ENCODE data around the gene KLKB1.
"Not testable (repeated sequence)": the region's sequence is repeated elsewhere in the genome, so short reads cannot be mapped to it uniquely, and the experiment has no call there.

The KLKB1 gene

DNA sequence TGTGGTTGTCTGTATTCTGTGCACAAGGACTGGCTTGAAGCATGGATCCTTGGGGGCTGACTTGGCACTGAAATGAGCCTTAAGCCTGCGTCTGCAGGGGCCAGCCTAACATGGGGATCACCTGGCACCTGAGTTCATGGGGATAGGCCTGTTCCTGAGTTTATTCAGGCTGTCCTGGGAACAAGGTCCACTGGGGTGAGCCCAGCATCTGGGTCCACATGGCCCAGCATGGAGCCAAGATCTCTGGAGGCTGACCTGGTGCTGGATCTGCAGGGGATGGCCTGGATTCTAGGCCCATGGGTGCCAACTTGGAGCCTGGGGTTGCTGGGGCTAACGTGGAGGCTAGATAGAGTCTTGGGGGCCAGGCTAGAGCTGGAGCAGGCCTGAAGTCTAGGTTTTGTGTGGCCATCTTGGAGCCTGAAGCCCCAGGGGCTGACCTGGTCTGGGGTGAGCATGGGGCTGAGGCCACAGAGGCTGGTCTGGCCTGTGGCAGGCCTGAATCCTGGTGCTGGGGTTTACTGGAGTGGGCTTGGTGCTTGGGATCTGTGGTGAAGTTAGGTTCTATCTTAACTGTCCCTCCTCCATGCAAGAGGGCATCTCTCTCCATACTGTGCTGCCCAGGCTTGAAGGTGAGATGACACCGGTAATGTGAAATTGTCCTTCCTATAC lies 652 bp upstream of the KLKB1 start:
- no peak for DNase-seq (ENCODE audit: low read depth in 3 of 3)

DNA sequence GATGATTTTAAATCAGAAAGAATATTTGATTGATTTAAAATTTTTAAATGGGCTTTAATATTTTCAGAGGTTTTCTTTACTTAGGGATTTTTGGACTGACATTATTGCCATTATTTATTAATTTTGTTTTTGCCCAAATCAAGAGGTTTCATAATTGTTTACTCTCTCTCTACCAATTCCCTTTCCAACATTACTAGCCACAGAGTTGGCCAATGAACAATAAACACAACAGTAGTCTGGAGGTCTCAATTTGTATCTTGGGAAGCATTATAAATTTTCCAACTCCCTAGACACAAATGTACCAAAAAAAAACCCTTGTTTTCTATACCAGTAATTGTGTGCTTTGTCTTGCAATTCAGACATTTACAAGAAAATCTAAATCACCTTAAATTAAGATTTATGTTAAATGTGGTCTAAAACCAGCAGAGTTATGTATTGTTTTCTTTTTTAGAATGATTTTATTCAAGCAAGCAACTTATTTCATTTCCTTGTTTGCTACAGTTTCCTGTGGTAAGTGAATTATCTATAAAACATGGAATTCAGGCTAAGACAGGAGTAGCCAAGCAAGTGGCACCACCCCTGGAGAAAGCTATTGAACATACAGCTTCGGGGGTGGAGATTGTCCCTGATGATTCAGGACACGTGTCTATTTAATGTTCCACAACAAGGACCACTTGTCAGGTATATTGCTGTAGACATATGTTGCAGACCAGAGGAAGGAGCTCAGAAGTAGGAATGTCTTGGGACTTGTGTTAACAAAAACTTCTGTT lies 622 bp downstream of the KLKB1 start:
- no peak for DNase-seq (ENCODE audit: low read depth in 3 of 3)

DNA sequence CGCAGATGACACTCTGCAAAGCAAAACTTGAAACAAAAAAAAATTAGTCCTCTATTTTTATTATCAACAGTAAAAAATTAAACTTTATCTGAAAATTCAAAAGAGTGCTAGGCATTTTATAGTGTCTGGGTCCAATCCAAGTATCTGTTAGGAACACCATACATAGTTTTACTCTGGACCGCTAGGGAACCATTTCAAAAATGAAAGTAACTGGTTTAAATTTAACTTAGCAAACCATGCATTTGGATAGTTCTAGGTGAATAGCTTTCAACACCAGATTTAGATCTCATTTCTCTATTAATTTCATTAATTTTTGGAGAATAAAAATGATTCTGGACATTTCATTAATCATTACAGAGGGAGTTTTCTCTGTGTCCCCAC lies 1.2 kb downstream of the KLKB1 start:
- no peak for DNase-seq (ENCODE audit: low read depth in 3 of 3)

DNA sequence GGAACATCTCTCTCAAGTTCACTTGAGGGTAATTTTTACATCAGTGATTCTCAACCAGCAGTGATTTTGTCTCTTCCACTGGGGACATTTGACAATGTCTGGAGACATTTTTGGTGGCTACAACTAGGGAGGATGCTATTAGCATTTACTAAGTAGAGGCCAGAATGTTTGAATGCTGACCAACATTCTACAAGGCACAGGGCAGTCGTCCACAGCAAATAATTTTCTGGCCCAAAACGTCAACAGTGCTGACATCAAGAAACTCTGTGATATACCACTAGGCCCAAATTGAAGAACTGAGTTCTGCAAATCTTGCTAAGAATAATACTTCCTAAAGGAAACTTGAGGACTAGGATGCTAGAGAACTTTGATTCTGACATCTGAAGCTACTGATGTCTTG lies 7.1 kb downstream of the KLKB1 start:
- DNase-seq (ENCODE audit: low read depth in 3 of 3), result no peak

DNA sequence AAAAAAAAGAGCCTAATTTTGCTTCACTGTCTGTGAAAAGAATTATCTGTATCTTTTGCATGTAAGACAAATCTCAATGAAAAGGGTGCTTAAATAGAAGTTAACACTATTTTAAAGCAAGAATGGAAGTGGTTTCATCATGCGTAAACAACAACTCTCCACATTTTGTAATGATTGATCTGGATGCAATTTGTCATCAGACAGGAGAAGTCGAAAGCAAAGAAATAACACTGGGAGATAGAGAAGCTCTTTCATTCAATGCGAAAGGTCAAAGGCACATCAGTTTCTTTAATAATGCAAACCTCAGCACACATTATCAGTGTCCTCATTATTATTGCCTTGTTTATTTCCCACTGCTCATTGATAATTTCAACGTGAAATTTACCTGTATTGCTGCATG lies 8.8 kb downstream of the KLKB1 start:
- no peak for DNase-seq (ENCODE audit: low read depth in 3 of 3)

DNA sequence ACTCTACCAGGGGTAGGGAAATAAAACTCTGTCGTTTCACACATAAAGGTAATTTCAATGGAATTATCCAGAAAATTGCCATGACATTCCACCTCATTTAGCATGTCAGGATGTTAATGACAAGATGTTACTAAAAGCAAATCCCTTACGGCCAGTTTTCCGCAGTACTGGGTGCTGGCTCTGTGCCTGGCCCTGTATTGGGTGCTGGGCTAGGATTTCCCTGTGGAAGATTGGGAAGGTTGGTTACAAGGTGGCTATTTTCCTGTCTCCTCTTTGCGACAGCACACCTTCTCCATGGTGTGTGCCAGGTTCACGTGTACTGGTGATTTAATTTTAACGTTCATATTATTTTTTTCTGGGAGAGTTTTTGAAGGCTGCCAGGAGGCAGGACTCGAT lies 13.1 kb downstream of the KLKB1 start:
- no peak for DNase-seq (ENCODE audit: low read depth in 3 of 3)

DNA sequence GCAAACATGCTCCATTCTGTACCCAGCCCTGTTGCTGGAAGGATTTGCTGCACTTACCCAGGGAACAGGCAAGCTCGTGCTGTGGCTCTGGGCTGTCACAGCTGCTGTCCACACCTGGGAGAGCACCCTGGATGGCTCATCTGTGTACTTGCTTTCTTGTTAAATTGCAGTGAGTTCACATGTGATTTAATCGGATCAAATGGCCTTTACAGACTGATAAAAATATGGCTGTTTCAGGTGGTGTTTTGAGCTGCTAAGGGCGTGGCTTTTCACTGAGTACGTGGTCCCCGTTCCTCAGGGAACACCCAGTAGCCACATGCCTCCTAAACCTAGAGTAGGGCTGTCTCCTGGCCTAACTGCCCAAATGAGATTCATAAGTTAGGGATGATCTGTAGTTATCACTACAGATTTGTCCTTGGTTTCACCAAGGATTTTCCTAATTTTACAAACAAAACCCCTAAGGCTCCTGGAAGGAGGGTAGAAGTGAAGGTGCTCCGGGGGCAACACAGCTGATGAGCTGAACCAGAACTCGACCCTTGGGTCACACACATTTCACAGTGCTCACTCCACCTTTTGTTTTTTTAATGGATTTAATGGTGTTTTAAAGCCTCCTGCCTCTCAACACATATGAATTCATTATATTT lies 13.7 kb downstream of the KLKB1 start:
- DNase-seq (ENCODE audit: low read depth in 3 of 3), result no peak

DNA sequence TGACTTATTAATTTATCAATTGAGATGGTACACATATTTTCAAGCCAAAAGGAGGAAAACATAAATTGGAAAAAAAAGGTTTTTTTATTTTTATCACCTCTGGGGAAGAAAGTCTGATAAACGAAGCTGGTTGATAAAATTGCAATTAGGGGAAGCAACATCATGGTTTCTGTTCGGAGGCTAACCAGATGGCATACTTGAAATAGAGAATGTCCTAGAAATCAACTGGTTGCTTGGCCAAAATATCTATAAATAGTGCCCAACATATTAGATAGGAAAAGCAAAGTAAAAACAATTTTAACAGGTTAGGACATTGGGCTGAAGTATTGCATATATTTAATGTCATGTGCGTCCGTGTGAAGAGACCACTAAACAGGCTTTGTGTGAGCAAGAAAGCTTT lies 14.3 kb downstream of the KLKB1 start:
- DNase-seq (ENCODE audit: low read depth in 3 of 3), result no peak

DNA sequence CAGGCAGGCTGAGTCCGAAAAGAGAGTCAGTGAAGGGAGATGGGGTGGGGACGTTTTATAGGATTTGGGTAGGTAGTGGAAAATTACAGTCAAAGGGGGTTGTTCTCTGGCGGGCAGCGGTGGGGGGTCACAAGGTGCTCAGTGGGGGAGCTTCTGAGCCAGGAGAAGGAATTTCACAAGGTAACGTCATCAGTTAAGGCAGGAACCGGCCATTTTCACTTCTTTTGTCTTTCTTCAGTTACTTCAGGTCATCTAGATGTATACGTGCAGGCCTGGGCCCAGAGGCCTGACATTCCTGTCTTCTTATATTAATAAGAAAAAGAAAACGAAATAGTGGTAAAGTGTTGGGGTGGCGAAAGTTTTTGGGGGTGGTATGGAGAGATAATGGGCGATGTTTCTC lies 14.7 kb downstream of the KLKB1 start:
- DNase-seq (ENCODE audit: low read depth in 3 of 3), result not testable (repeated sequence)

DNA sequence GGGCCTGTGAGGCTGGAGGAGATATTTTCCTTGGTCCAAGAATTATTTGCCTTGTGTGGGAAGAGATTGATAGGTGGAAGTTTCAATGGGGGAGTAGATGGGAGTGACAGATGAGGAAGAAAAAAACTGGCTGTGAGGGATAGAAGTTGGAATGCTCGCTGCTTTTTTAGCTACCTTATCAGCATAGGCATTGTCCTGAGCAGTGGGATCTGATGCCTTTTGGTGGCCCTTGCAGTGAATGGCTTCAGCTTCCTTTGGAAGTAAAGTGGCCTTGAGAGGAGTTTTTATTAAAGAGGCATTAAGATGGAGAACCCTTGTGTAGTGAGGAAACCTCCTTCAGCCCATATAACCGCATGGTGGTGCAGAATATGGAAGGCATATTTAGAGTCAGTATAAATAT lies 16.0 kb downstream of the KLKB1 start:
- DNase-seq (ENCODE audit: low read depth in 3 of 3), result no peak

DNA sequence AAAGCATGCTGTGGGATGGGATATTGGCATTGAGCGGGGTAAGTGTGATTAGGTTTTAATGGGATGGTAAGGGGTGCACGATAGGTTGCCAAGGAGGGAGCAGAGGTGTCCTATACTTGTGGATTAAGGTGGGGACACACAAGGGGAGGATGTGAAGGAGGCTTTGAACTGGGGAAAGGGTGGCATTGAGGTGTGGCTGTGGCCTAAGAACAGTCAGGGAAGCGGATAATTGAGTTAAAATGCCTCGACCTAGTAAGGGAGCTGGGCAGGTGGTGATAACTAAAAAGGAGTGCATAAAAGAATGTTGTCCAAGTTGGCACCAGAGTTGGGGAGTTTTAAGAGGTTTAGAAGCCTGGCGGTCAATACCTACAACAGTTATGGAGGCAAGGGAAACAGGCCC lies 17.5 kb downstream of the KLKB1 start:
- no peak for DNase-seq (ENCODE audit: low read depth in 3 of 3)

DNA sequence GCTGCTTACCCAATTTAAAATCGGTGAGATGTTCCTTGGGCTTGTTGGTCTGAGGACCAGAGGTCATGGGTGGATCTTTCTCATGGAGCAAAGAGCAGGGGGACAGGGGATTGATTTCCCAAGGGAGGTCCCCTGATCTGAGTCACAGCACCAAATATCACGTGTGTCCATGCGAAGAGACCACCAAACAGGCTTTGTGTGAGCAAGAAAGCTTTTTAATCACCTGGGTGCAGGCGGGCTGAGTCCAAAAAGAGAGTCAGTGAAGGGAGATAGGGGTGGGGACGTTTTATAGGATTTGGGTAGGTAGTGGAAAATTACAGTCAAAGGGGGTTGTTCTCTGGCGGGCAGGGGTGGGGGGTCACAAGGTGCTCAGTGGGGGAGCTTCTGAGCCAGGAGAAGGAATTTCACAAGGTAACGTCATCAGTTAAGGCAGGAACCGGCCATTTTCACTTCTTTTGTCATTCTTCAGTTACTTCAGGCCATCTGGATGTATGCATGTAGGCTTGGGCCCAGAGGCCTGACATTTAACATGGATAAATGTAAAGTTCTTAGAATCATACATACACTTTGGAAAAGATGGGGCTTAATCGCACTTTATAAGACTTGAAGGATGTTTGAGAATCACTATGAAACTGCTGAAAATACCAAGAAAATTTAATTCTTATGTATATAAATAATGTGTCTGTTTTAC lies 19.9 kb downstream of the KLKB1 start:
- not testable (repeated sequence) for DNase-seq (ENCODE audit: low read depth in 3 of 3)

DNA sequence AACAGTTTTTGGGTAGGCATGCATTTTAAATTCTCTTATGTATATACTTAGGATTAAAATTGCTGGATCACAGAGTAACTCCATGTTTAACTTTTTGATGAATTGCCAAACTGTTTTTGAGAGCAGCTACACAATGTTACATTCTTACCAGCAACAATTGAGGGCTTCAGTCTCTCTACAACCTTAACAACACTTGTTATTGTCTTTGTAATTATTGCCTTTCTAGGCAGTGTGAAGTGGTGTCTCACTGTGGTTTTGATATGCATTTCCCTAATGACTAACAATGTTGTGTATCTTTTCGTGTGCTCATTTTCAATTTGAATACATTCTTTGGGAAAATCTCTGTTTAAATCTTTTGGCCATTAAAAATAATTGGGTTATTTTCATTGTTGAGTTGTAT lies 21.3 kb downstream of the KLKB1 start:
- DNase-seq (ENCODE audit: low read depth in 3 of 3), result no peak

DNA sequence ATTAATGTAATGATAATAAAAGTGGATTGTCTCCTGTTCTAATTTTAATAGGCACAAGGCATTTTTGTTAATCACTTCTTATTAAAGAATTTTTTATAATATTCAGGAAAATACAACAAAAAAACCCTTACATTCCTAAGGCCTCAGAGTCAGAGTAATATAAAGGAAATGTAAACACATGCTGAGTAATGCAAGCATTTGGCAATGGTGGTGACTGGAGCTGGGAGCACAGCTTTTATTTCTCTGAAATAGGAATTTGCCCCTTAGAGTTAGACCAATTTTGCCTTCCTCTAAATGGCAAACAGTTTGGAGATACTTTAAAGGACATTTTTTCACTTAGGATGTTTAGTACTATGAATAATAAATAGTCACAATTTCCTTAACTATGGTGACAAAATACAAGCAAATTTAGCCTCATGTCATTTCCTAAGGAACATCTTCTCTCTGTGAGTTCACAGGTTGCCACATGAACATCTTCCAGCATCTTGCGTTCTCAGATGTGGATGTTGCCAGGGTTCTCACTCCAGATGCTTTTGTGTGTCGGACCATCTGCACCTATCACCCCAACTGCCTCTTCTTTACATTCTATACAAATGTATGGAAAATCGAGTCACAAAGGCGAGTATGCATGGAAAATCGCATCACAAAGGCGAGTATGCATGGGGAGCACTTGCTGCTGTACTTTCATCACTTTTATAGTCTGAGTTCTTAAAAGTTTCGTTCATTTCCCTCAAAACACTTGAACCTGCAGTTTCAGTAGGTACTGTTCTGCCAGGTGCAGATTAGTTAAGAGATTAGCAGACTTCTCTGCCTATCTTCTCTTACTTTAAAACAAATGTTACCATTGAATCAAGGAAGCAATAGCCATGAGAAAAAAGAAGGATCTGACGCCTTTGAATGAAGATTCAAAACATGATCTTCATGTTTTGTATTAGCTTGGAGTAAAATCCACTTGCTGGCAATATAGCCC lies 22.8 kb downstream of the KLKB1 start:
- DNase-seq (ENCODE audit: low read depth in 3 of 3), result no peak

DNA sequence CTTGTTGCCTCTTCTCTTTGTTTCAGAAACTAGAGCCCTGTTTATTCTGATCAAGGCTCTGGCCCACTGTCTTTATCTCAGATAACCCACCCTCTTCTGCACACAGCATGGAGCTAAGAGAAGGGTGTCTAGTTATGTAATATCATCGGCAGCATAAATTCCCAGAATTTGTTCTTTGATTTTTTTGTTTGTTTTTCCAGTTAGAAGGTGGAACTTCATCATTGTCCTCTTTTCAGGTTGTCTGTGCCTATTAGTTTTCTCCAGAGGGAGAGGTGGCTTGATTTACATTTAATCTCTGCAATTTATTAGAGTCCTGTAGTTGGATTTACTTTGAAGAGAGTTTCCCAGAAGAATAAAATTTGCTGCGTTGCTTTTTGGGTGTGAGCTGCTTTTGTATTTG lies 23.5 kb downstream of the KLKB1 start:
- DNase-seq (ENCODE audit: low read depth in 3 of 3), result no peak

DNA sequence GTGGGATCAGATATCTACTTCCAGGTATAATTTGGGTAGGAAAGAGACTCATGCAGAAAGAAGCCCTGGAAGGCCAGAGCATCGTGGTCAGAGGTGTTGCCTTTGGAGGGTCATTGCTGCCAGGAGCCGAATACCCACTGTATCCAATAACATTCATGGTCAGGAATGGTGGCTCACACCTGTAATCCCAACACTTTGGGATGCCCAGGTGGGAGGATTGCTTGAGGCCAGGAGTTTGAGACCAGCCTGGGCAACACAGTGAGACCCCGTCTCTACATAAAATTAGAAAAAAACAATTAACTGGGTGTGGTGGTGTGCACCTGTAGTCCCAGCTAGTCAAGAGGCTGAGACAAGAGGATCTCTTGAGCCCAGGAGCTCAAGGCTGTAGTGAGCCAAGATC lies 27.8 kb downstream of the KLKB1 start:
- no peak for DNase-seq (ENCODE audit: low read depth in 3 of 3)

DNA sequence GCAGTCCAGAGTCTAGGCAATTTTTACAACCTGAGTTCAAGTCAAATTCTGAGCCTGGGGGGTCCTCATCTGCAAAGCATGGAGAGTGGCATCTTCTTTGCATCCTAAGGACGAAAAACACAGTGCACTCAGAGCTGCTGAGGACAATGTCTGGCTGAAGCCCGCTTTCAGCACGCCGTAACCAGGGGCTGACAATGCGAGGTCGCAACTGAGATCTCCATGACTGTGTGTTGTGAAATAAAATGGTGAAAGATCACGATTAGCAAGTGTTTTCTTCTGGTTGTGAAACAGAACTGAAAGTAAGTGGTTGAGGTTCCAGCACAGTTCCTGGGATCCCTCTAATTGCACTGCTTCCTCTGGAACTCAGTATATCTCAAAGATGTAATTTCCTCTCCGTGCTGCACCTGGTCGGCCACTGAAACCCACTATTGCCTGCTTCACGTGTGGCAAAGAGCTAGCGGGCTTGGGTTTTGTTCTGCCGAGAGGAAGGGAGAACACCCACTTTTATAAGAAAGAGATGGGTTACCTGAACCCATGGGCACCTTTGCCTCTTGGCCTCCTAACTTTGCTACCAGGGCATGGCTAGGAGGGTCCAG lies 31.0 kb downstream of the KLKB1 start:
- no peak for DNase-seq (ENCODE audit: low read depth in 3 of 3)

DNA sequence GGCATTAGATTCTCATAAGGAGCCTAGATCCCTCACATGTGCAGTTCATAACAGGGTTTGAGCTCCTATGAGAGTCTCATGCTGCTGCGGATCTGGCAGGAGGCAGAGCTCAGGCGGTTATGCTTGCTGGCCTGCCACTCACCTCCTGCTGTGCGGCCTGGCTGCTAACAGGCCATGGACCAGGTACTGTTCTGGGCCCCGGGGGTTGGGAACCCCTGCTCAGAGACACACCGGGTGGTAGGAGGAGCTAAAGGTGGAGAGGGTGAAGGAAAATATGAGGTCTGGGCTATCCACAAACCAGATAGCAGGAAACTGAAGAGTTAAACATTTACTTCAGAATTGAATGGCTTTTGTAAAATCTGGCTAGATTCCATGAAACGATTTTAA lies 32.8 kb downstream of the KLKB1 start:
- DNase-seq (ENCODE audit: low read depth in 3 of 3), result no peak

DNA sequence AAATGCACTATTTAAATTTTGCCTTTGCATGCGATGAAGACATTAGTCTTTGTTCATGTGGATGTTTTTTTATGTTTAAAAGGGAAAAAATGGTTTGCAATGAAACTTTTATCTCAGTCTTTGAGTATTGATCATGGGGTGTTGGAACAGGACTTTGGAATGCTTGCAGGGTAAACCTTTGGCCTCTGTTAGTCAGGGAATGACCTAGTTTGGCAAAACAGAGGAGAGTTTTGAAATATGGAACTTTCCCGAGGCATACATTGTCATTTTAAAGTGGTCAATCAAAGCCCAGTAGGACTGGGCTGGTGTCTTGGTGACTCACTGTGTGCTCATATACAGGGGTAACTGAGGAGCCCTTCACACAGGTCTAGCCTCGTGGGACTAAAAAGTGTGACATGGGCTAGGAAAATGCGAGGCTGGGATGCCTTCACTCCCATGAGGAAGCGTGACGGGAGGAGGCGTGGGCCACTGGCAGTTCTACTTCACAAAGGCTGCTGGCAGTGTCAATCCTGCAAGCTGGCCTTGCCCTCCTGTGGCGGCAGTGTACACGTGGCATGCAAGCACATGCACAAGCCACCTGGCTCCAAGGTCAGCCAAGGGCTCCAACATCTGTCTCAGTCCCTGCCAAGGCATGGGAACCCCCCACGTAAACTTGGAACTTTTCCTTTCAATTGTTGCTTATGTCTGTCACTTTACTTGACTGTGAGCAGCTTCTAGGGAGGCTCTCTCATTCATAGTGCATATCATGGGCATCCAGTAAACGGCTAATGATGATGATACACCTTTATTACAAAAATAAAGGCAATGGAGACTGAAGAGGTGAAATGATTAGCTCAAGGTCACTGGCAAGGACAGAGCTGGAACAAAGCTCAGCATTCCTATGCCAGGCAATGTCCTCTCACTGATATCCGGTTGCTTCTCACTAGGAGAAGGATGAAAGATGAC lies 33.5 kb downstream of the KLKB1 start:
- no peak for DNase-seq (ENCODE audit: low read depth in 3 of 3)

DNA sequence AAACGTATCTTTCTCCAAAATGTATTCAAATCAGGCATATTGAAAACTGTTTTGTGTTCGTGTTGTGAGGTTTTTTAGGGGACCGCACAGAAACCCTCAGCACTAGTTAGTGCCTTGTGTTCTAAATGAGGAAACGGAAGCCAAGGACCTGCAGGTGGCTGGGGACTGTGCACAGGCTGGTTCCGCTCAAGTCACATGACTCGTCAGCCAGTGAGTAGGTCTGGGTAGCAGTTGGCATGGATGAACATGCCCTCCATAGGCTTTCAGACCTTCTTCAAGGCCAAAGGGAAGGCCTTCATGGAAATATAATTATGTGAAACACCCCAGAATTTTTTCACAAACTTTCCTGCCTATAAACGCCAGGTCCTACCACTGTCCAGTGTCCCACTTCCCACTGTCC lies 37.4 kb downstream of the KLKB1 start:
- no peak for DNase-seq (ENCODE audit: low read depth in 3 of 3)
